OCI-LY3 (cell line): ENCODE results near the gene SYTL1.

ENCODE experiments used
- CTCF ChIP-seq: fragments of 200-600, 300-600 bp; sonication (generic); IDR thresholded peaks from 2 replicates; pipeline ENCODE4 v1.5.1; 2014; ENCODE audit warnings: antibody characterized with exemption, low read length, low read depth
- EZH2phosphoT487 ChIP-seq: fragments of 200-600 bp; shearing (Covaris generic); IDR thresholded peaks from 2 replicates; pipeline ENCODE4 v1.6.1; 2018; ENCODE audit warnings: antibody characterized with exemption, mixed run types, low read depth

GRCh38 chr1:27331922-27332321 is 9.9 kb upstream of the SYTL1 start:
- no peak for TF ChIP-seq CTCF
- no peak for TF ChIP-seq EZH2phosphoT487
